8988T (cell line): ENCODE measurements around the gene RAB1A.

Experiments
- DNase-seq: peaks from one replicate; pipeline ENCODE4 v3.0.0; 2011

The RAB1A gene

GRCh38 chr2:65057391-65058052 lies 72.4 kb downstream of the RAB1A start:
- DNase-seq, result no peak

GRCh38 chr2:65057054-65057375 lies 72.9 kb downstream of the RAB1A start:
- DNase-seq, result no peak

GRCh38 chr2:65056215-65057053 lies 73.5 kb downstream of the RAB1A start, which contains the start of gene CEP68:
CEP68 (plus strand) TSS chr2:65056416; CDS start chr2:65069445, 13,029 bp downstream.
- DNase-seq, result peak; percentile 95

- peak; percentile 40 for DNase-seq
Observed at GRCh38 chr2:65055422-65056214, 74.3 kb downstream of the RAB1A start.

- no peak for DNase-seq
Observed at GRCh38 chr2:65054749-65055421, 75.0 kb downstream of the RAB1A start.

GRCh38 chr2:65053199-65053598 lies 76.7 kb downstream of the RAB1A start:
- DNase-seq, result no peak

GRCh38 chr2:65050931-65051330 lies 79.0 kb downstream of the RAB1A start:
- DNase-seq, result no peak

- no peak for DNase-seq
Observed at GRCh38 chr2:65049010-65049639, 80.8 kb downstream of the RAB1A start.

- DNase-seq, result no peak
Observed at GRCh38 chr2:65046633-65047407, 83.1 kb downstream of the RAB1A start.

GRCh38 chr2:65045651-65046050 lies 84.3 kb downstream of the RAB1A start:
- no peak for DNase-seq

- no peak for DNase-seq
Observed at GRCh38 chr2:65044097-65044735, 85.7 kb downstream of the RAB1A start.

- no peak for DNase-seq
Observed at GRCh38 chr2:65043001-65043400, 86.9 kb downstream of the RAB1A start.

GRCh38 chr2:65040400-65041261 lies 89.3 kb downstream of the RAB1A start:
- peak; percentile 55 for DNase-seq

- DNase-seq, result no peak
Observed at GRCh38 chr2:65039640-65040039, 90.3 kb downstream of the RAB1A start.

- no peak for DNase-seq
Observed at GRCh38 chr2:65037178-65037577, 92.7 kb downstream of the RAB1A start.
